GM18909 (cell line): Measurements from ENCODE around the gene NFXL1.
"Not testable (repeated sequence)": the region's sequence is repeated elsewhere in the genome, so short reads cannot be mapped to it uniquely, and the experiment has no call there.

Source experiments
- ATAC-seq: cut with Tn5 transposase; IDR thresholded peaks from one replicate; pipeline ENCODE4 v1.9.1; 2021; ENCODE audit warnings: mild to moderate bottlenecking; ENCODE audit not compliant: unreplicated experiment, poor library complexity

Gene NFXL1

GRCh38 chr4:47914220-47914925 lies at the start of gene NFXL1:
TSS of gene NFXL1 (minus strand) at chr4:47914583. CDS start at chr4:47914203, 380 bp downstream.
- peak; percentile 98 for ATAC-seq

- no peak for ATAC-seq
These were observed 40.3 kb upstream of the NFXL1 start for GRCh38 chr4:47954677-47955076.

GRCh38 chr4:47954245-47954644 lies 39.9 kb upstream of the NFXL1 start:
- ATAC-seq: no peak

- no peak for ATAC-seq
These were observed 31.7 kb upstream of the NFXL1 start for GRCh38 chr4:47945930-47946726.

GRCh38 chr4:47942081-47942819 lies 27.9 kb upstream of the NFXL1 start:
- no peak for ATAC-seq

GRCh38 chr4:47939456-47939855 lies 25.1 kb upstream of the NFXL1 start:
- ATAC-seq: no peak

GRCh38 chr4:47936336-47936735 lies 22.0 kb upstream of the NFXL1 start:
- ATAC-seq: no peak

GRCh38 chr4:47933840-47934239 lies 19.5 kb upstream of the NFXL1 start:
- peak; percentile 62 for ATAC-seq

- ATAC-seq: no peak
These were observed 16.8 kb upstream of the NFXL1 start for GRCh38 chr4:47930971-47931804.

GRCh38 chr4:47929682-47930201 lies 15.4 kb upstream of the NFXL1 start:
- ATAC-seq: no peak

- peak; percentile 93 for ATAC-seq
These were observed 12.4 kb upstream of the NFXL1 start for GRCh38 chr4:47926667-47927258.

GRCh38 chr4:47923261-47923608 lies 8.9 kb upstream of the NFXL1 start:
- not testable (repeated sequence) for ATAC-seq

GRCh38 chr4:47922436-47923260 lies 8.3 kb upstream of the NFXL1 start:
- not testable (repeated sequence) for ATAC-seq

- ATAC-seq: not testable (repeated sequence)
These were observed 2.8 kb upstream of the NFXL1 start for GRCh38 chr4:47917163-47917562.

GRCh38 chr4:47915378-47915777 lies 995 bp upstream of the NFXL1 start:
- ATAC-seq: no peak

GRCh38 chr4:47914926-47915237 lies 499 bp upstream of the NFXL1 start:
- ATAC-seq: peak; percentile 28

- ATAC-seq: peak; percentile 22
These were observed 543 bp downstream of the NFXL1 start for GRCh38 chr4:47913861-47914219.

- no peak for ATAC-seq
These were observed 1.1 kb downstream of the NFXL1 start for GRCh38 chr4:47913330-47913729.

- ATAC-seq: no peak
These were observed 7.2 kb downstream of the NFXL1 start for GRCh38 chr4:47907089-47907646.
